22Rv1 (cell line): Measurements from ENCODE around the gene NTRK3.

ENCODE experiments used
- ZFX ChIP-seq: fragments of 450-650 bp; IDR thresholded peaks from 2 replicates; pipeline ENCODE4 v1.6.1; 2017; ENCODE audit warnings: antibody characterized with exemption, borderline replicate concordance
- TF ChIP-seq, protein P1 (sequence below): fragments of 450-650 bp; IDR thresholded peaks from 2 replicates; pipeline ENCODE4 v1.5.1; 2017; ENCODE audit warnings: mild to moderate bottlenecking

DNA sequence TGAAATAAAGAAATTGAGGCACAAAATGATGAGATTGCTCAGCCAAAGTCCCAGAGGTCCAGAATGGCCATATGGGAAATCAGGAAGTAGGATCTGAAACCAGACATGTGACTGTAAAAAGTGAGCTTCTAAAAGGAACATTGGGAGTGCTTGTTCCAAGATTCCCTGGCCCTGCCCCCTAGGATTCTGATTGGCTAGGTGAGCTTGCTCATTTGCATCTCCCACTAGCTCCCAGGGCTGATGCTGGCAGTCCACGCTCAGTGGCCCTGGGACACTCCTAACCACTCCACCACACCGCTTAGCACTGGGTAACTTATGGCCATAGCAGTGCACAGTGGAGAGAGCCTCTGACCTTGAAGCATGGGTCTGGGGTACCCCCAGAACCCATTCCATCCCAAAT is 326.7 kb downstream of the NTRK3 start:
- TF ChIP-seq, protein P1, sequence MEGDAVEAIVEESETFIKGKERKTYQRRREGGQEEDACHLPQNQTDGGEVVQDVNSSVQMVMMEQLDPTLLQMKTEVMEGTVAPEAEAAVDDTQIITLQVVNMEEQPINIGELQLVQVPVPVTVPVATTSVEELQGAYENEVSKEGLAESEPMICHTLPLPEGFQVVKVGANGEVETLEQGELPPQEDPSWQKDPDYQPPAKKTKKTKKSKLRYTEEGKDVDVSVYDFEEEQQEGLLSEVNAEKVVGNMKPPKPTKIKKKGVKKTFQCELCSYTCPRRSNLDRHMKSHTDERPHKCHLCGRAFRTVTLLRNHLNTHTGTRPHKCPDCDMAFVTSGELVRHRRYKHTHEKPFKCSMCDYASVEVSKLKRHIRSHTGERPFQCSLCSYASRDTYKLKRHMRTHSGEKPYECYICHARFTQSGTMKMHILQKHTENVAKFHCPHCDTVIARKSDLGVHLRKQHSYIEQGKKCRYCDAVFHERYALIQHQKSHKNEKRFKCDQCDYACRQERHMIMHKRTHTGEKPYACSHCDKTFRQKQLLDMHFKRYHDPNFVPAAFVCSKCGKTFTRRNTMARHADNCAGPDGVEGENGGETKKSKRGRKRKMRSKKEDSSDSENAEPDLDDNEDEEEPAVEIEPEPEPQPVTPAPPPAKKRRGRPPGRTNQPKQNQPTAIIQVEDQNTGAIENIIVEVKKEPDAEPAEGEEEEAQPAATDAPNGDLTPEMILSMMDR: no peak
- no peak for TF ChIP-seq ZFX
